SU-DHL-6 (cell line): ENCODE measurements around the gene RAB40C.

Experiments used
- H2AFZ ChIP-seq: fragments of 200-600 bp; sonication (generic); 2 replicates; pipeline ENCODE4 v1.6.1; 2014; ENCODE audit warnings: low read depth, mild to moderate bottlenecking, moderate library complexity, mixed read lengths, antibody characterized with exemption, low read length; ENCODE audit not compliant: severe bottlenecking
- H3F3A ChIP-seq: fragments of 200-600 bp; shearing (Covaris generic); 2 replicates; pipeline ENCODE4 v1.6.0; 2016; ENCODE audit warnings: antibody characterized with exemption, mild to moderate bottlenecking; ENCODE audit not compliant: insufficient read depth
- H3K27ac ChIP-seq: fragments of 200-600 bp; sonication (generic); 2 replicates; pipeline ENCODE4 v1.5.1; 2016; ENCODE audit warnings: low read depth, mild to moderate bottlenecking, low read length, moderate library complexity, mixed read lengths
- H3K27me3 ChIP-seq: fragments of 200-600 bp; sonication (generic), shearing (Covaris generic); 2 replicates; pipeline ENCODE4 v1.6.0; 2014; ENCODE audit warnings: mild to moderate bottlenecking, low read length
- H3K36me3 ChIP-seq: fragments of 200-600 bp; sonication (generic); 2 replicates; pipeline ENCODE4 v1.6.1; 2014; ENCODE audit warnings: mild to moderate bottlenecking, low read length, mixed read lengths
- H3K4me2 ChIP-seq: fragments of 300-600, 200-600 bp; shearing (Covaris generic), sonication (generic); 2 replicates; pipeline ENCODE4 v1.6.0; 2014; ENCODE audit warnings: low read length, low read depth, mild to moderate bottlenecking; ENCODE audit not compliant: poor library complexity, severe bottlenecking
- H3K4me3 ChIP-seq: fragments of 200-600 bp; sonication (generic); 2 replicates; pipeline ENCODE4 v1.5.1; 2014; ENCODE audit warnings: antibody characterized with exemption, low read length, mild to moderate bottlenecking, mixed read lengths; ENCODE audit not compliant: insufficient read depth, poor library complexity, severe bottlenecking
- H3K79me2 ChIP-seq: fragments of 200-600 bp; sonication (generic); 2 replicates; pipeline ENCODE4 v1.6.1; 2014; ENCODE audit warnings: mild to moderate bottlenecking, low read length, moderate library complexity; ENCODE audit not compliant: insufficient read depth
- H3K9ac ChIP-seq: fragments of 200-600 bp; sonication (generic); 2 replicates; pipeline ENCODE4 v1.7.0; 2014; ENCODE audit warnings: mild to moderate bottlenecking, low read length
- H3K9me2 ChIP-seq: fragments of 200-600 bp; sonication (generic); replicated peaks from 2 replicates; pipeline ENCODE4 v1.6.1; 2014; ENCODE audit warnings: low read length; ENCODE audit not compliant: insufficient read depth
- H3K9me3 ChIP-seq: fragments of 200-600 bp; sonication (generic); 2 replicates; pipeline ENCODE4 v1.6.1; 2014; ENCODE audit warnings: low read length, mixed read lengths; ENCODE audit not compliant: insufficient read depth
- H4K20me1 ChIP-seq: fragments of 200-600 bp; sonication (generic); 2 replicates; pipeline ENCODE4 v1.6.1; 2014; ENCODE audit warnings: low read depth, mild to moderate bottlenecking, antibody characterized with exemption, low read length, moderate library complexity, mixed read lengths
- EZH2phosphoT487 ChIP-seq: fragments of 200-600 bp; sonication (generic), shearing (Covaris generic); conservative IDR thresholded peaks from 2 replicates; pipeline ENCODE4 v1.6.1; 2018; ENCODE audit warnings: mild to moderate bottlenecking, antibody characterized with exemption, low read length, moderate library complexity, mixed read lengths
- TF ChIP-seq, protein P1 (sequence below): fragments of 200-600 bp; sonication (generic); IDR thresholded peaks from one replicate; pipeline ENCODE4 v1.5.1; 2017; ENCODE audit warnings: antibody characterized with exemption, mild to moderate bottlenecking, low read length, moderate library complexity; ENCODE audit not compliant: insufficient read depth, poor library complexity, severe bottlenecking

RAB40C gene

DNA sequence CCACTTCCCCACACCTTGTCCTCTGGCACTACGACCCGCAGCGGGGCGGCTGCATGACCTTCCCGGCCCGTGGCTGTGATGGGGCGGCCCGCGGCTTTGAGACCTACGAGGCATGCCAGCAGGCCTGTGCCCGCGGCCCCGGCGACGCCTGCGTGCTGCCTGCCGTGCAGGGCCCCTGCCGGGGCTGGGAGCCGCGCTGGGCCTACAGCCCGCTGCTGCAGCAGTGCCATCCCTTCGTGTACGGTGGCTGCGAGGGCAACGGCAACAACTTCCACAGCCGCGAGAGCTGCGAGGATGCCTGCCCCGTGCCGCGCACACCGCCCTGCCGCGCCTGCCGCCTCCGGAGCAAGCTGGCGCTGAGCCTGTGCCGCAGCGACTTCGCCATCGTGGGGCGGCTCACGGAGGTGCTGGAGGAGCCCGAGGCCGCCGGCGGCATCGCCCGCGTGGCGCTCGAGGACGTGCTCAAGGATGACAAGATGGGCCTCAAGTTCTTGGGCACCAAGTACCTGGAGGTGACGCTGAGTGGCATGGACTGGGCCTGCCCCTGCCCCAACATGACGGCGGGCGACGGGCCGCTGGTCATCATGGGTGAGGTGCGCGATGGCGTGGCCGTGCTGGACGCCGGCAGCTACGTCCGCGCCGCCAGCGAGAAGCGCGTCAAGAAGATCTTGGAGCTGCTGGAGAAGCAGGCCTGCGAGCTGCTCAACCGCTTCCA, 43.6 kb downstream of the RAB40C start:
- Histone ChIP-seq H3K4me2 (no peak overlapping the region), H3K9me2 (no peaks in the 10 kb centered on the region), H3K27me3 (no peaks in the 10 kb centered on the region), H3K79me2 (no peaks in the 10 kb centered on the region), H4K20me1 (no peaks in the 10 kb centered on the region), H3K9me3 (no peaks in the 10 kb centered on the region), H3K36me3 (no peaks in the 10 kb centered on the region), H3F3A (no peaks in the 10 kb centered on the region; the same call in 1 of the 2 replicates), H3K27ac (no peak overlapping the region), H3K9ac (no peak overlapping the region), H3K4me3 (no peak overlapping the region), H2AFZ (no peak overlapping the region)
- TF ChIP-seq, protein P1, sequence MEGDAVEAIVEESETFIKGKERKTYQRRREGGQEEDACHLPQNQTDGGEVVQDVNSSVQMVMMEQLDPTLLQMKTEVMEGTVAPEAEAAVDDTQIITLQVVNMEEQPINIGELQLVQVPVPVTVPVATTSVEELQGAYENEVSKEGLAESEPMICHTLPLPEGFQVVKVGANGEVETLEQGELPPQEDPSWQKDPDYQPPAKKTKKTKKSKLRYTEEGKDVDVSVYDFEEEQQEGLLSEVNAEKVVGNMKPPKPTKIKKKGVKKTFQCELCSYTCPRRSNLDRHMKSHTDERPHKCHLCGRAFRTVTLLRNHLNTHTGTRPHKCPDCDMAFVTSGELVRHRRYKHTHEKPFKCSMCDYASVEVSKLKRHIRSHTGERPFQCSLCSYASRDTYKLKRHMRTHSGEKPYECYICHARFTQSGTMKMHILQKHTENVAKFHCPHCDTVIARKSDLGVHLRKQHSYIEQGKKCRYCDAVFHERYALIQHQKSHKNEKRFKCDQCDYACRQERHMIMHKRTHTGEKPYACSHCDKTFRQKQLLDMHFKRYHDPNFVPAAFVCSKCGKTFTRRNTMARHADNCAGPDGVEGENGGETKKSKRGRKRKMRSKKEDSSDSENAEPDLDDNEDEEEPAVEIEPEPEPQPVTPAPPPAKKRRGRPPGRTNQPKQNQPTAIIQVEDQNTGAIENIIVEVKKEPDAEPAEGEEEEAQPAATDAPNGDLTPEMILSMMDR = no peak
- no peak for TF ChIP-seq EZH2phosphoT487

DNA sequence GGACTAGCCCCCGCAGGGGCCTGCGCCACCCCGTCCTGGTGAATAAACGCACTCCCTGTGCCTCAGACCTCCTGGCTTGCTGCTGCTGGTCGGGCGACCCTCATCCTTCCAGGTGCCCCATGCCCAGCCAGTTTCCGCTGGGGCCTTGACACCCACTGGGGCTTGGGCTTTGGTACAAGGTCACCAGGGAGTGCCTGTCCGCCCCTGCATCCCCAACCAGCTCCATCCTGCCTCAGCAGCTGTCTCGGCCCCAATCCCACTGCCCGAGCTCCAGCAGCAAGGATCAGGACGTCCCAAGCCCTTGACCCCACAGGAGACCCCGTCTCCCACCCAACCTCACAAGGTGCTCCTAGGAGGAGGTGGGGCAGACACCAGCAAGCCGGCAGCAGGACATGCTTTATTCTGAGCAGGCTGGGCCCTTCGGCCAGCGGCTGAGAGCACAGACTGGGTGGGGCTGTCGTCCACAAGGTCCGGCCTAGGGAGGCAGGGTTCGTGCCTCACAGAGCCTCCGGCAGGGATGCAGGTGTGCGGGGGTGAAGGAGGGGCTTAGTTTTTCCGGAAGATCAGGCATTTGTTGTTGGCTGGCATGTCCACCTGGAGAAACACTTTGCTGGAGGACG, 44.3 kb downstream of the RAB40C start:
- H3K4me2 ChIP-seq = no peak overlapping the region
- H3K36me3 ChIP-seq = no peaks in the 10 kb centered on the region
- no peaks in the 10 kb centered on the region for H3K9me2 ChIP-seq
- no peak overlapping the region for H3K27ac ChIP-seq
- TF ChIP-seq EZH2phosphoT487 = no peak
- TF ChIP-seq, protein P1 = no peak
- H2AFZ ChIP-seq = no peak overlapping the region
- H3K27me3 ChIP-seq = no peaks in the 10 kb centered on the region
- H4K20me1 ChIP-seq = no peaks in the 10 kb centered on the region
- H3K79me2 ChIP-seq = no peaks in the 10 kb centered on the region
- peaks cover 5% of the 10 kb centered on the region for H3F3A ChIP-seq
- H3K4me3 ChIP-seq = no peak overlapping the region
- no peak overlapping the region for H3K9ac ChIP-seq
- no peaks in the 10 kb centered on the region for H3K9me3 ChIP-seq

DNA sequence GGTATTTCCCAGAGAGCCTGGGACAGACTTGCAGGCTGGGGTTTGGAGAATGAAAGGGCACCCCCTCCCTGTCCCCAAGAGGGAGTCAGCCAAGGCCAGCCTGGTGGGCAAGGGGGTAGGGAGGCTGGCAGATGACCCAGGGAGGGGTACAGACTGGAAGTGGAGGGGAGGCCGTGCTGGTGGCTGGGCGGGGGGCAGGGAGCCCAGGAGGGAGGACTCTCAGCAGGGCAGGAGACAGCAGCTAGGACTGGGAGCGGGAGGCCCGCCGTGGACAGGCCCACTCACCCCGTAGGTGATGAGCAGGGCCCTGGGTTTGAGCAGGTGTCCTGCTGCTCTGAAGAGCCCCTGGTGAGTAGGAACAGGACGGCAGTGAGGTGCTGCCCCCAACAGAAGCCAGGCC, 45.1 kb downstream of the RAB40C start:
- H4K20me1 ChIP-seq = no peaks in the 10 kb centered on the region
- no peaks in the 10 kb centered on the region for H3K79me2 ChIP-seq
- no peak overlapping the region for H3K27ac ChIP-seq
- no peaks in the 10 kb centered on the region for H3K9me3 ChIP-seq
- peak overlapping the region; percentile 87 for H3K9ac ChIP-seq
- H2AFZ ChIP-seq = no peak overlapping the region
- TF ChIP-seq, protein P1 = no peak
- TF ChIP-seq EZH2phosphoT487 = no peak
- H3K36me3 ChIP-seq = no peaks in the 10 kb centered on the region
- no peaks in the 10 kb centered on the region for H3K27me3 ChIP-seq
- H3K4me2 ChIP-seq = peak overlapping the region; percentile 76
- no peaks in the 10 kb centered on the region for H3K9me2 ChIP-seq
- H3F3A ChIP-seq = peaks cover 11% of the 10 kb centered on the region
- no peak overlapping the region for H3K4me3 ChIP-seq
